ENCODE results near the gene DEPDC5.

The DEPDC5 gene

GRCh38 chr22:31942091-31942490, 188.3 kb downstream of the DEPDC5 start:
- TF ChIP-seq HDGF (IDR thresholded peaks at IDR 0.05; ENCODE audit: borderline replicate concordance) (no peak), NFRKB (IDR thresholded peaks at IDR 0.05) (no peak), TARDBP (IDR thresholded peaks at IDR 0.05) (no peak), FOXM1 (IDR thresholded peaks at IDR 0.05; ENCODE audit: borderline replicate concordance) (no peak), BHLHE40 (IDR thresholded peaks at IDR 0.05; ENCODE audit: borderline replicate concordance) (no peak), FOXK2 (IDR thresholded peaks at IDR 0.05) (no peak), ARNT (IDR thresholded peaks at IDR 0.05) (no peak), SUZ12 (IDR thresholded peaks at IDR 0.05) (no peak), SP1 (IDR thresholded peaks at IDR 0.05) (no peak), PKNOX1 (IDR thresholded peaks at IDR 0.05) (no peak)
- CTCF ChIA-PET, result interaction anchor here (0.7 kb wide), 1 partner anchor 1982 kb away, joined by 3 read pairs; no protein-coding TSS in a partner anchor
- POLR2A ChIA-PET, result interaction anchor here (0.9 to 6.5 kb wide), 2 partner anchors 9 to 189 kb away, joined by 3 to 33 read pairs; partner anchors contain the start of gene DEPDC5
- DNase-seq (ENCODE audit: extremely low spot score), result no peak

GRCh38 chr22:31943206-31943977, 189.6 kb downstream of the DEPDC5 start:
- CTCF ChIA-PET, result interaction anchor here (0.8 to 0.9 kb wide), 2 partner anchors 11 to 27 kb away, joined by 3 read pairs; no protein-coding TSS in a partner anchor
- POLR2A ChIA-PET, result interaction anchor here (0.8 to 6.5 kb wide), 3 partner anchors 12 to 190 kb away, joined by 3 to 33 read pairs (median 4); partner anchors contain the start of gene DEPDC5

GRCh38 chr22:31943978-31944699, 190.3 kb downstream of the DEPDC5 start, which contains the start of gene YWHAH:
Gene YWHAH, plus strand, starts transcription at chr22:31944535. Its CDS starts 199 bp downstream, at chr22:31944734.
- ChIA-PET POLR2A (interaction anchor here (1.5 to 6.5 kb wide), 3 partner anchors 11 to 267 kb away, joined by 4 to 33 read pairs (median 9); partner anchors contain the start of gene DEPDC5), CTCF (no interaction called here)
- DNase-seq (ENCODE audit: extremely low spot score), result peak; percentile 99
- TF ChIP-seq FOXK2 (IDR thresholded peaks at IDR 0.05) (no peak), FOXM1 (IDR thresholded peaks at IDR 0.05; ENCODE audit: borderline replicate concordance) (peak; percentile 77; the same call in 1 of the 2 replicates), LEF1 (IDR thresholded peaks at IDR 0.05; ENCODE audit: borderline replicate concordance) (0 out of 2 replicates have a peak, but pooled peaks have one; percentile 30), NFRKB (IDR thresholded peaks at IDR 0.05) (no peak), L3MBTL2 (conservative IDR thresholded peaks at IDR 0.05) (peak; percentile 94), ARNT (IDR thresholded peaks at IDR 0.05) (peak; percentile 76), PKNOX1 (IDR thresholded peaks at IDR 0.05) (no peak)

More at GRCh38 chr22:31943206-31943977, 189.6 kb downstream of the DEPDC5 start:
- TF ChIP-seq BHLHE40 (IDR thresholded peaks at IDR 0.05; ENCODE audit: borderline replicate concordance) (no peak), HDGF (IDR thresholded peaks at IDR 0.05; ENCODE audit: borderline replicate concordance) (no peak), NFRKB (IDR thresholded peaks at IDR 0.05) (no peak), FOXM1 (IDR thresholded peaks at IDR 0.05; ENCODE audit: borderline replicate concordance) (no peak), ZNF384 (IDR thresholded peaks at IDR 0.05) (no peak), L3MBTL2 (conservative IDR thresholded peaks at IDR 0.05) (no peak), SUZ12 (IDR thresholded peaks at IDR 0.05) (no peak), ELF4 (IDR thresholded peaks at IDR 0.05) (no peak), CTBP1 (IDR thresholded peaks at IDR 0.05; ENCODE audit: borderline replicate concordance) (no peak), LEF1 (IDR thresholded peaks at IDR 0.05; ENCODE audit: borderline replicate concordance) (no peak), PKNOX1 (IDR thresholded peaks at IDR 0.05) (no peak), TARDBP (IDR thresholded peaks at IDR 0.05) (no peak), SP1 (IDR thresholded peaks at IDR 0.05) (no peak), FOXK2 (IDR thresholded peaks at IDR 0.05) (no peak), ARNT (IDR thresholded peaks at IDR 0.05) (no peak), FOXA1 (IDR thresholded peaks at IDR 0.05) (no peak)
- DNase-seq (ENCODE audit: extremely low spot score), result no peak

- ChIA-PET CTCF (no interaction called here), POLR2A (interaction anchor here (0.6 to 6.5 kb wide), 4 partner anchors 11 to 268 kb away, joined by 3 to 33 read pairs (median 6); partner anchors contain the start of gene DEPDC5)
- peak; percentile 0; the same call in 1 of the 2 replicates for TF ChIP-seq FOXM1 (IDR thresholded peaks at IDR 0.05; ENCODE audit: borderline replicate concordance)
- no peak for TF ChIP-seq SUZ12 (IDR thresholded peaks at IDR 0.05)
- no peak for TF ChIP-seq FOXK2 (IDR thresholded peaks at IDR 0.05)
- TF ChIP-seq NFRKB (IDR thresholded peaks at IDR 0.05), result no peak
- no peak for TF ChIP-seq LEF1 (IDR thresholded peaks at IDR 0.05; ENCODE audit: borderline replicate concordance)
- TF ChIP-seq FOXA1 (IDR thresholded peaks at IDR 0.05), result no peak
- no peak for TF ChIP-seq L3MBTL2 (conservative IDR thresholded peaks at IDR 0.05)
Observed at GRCh38 chr22:31944700-31945442, 191.1 kb downstream of the DEPDC5 start.

GRCh38 chr22:31945443-31945855, 191.6 kb downstream of the DEPDC5 start:
- DNase-seq (ENCODE audit: extremely low spot score), result no peak
- ChIA-PET CTCF (no interaction called here), POLR2A (interaction anchor here (0.6 to 6.5 kb wide), 4 partner anchors 10 to 269 kb away, joined by 3 to 33 read pairs (median 6); partner anchors contain the start of gene DEPDC5)
- TF ChIP-seq BHLHE40 (IDR thresholded peaks at IDR 0.05; ENCODE audit: borderline replicate concordance) (no peak), FOXA1 (IDR thresholded peaks at IDR 0.05) (no peak), PKNOX1 (IDR thresholded peaks at IDR 0.05) (no peak), LEF1 (IDR thresholded peaks at IDR 0.05; ENCODE audit: borderline replicate concordance) (no peak), FOXK2 (IDR thresholded peaks at IDR 0.05) (no peak), NFRKB (IDR thresholded peaks at IDR 0.05) (no peak), SUZ12 (IDR thresholded peaks at IDR 0.05) (no peak), CTBP1 (IDR thresholded peaks at IDR 0.05; ENCODE audit: borderline replicate concordance) (no peak), TARDBP (IDR thresholded peaks at IDR 0.05) (no peak), ELF4 (IDR thresholded peaks at IDR 0.05) (no peak), L3MBTL2 (conservative IDR thresholded peaks at IDR 0.05) (no peak), SP1 (IDR thresholded peaks at IDR 0.05) (no peak), HDGF (IDR thresholded peaks at IDR 0.05; ENCODE audit: borderline replicate concordance) (no peak)

More at GRCh38 chr22:31944700-31945442, 191.1 kb downstream of the DEPDC5 start:
- peak; percentile 52 for DNase-seq (ENCODE audit: extremely low spot score)

Measured in HEK293T (cell line).